ENCODE results near the gene RGL2.

RGL2 gene

GRCh38 chr6:33316603-33317418, 18.1 kb upstream of the RGL2 start:
- no peak for DNase-seq

DNA sequence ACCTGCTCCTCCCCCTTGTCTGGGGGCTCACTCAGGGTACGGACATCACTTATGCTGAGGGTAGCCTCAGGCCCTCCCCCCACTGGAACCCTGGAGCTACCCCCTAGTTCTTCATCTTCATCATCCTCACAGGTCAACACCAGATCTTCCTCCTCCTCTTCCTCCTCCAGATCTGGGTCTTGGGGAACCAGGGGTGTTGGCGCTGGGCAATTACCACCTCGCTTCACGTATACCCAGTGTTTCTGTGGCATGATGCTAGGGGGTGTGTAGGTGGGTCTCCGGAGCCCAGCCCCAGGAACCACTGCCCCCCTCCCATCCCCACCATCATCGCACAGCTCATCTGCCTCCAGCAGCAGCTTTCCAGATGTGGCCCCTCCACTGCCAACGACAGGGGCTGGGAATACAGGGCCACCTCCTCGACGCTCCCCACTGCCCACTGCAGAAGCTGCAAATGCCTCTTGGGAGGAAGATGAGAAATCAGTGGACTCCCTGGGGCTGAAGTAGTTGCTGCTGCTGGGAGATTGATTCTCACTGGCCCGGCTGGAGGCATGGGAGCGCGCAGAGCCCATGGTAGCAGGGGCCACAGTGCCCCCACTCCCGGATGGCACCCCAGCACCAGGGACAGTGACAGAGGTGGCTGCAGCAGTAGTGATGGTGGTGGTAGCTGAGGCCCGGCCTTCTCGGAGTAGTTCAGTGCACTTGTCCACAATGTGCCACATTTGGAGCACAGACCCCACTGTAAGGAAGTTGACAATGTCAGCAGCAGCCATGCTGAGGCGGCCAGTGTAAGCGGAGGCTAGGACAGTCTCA, 17.3 kb upstream of the RGL2 start:
- DNase-seq = no peak

GRCh38 chr6:33314943-33315792, 16.4 kb upstream of the RGL2 start:
- DNase-seq = no peak

GRCh38 chr6:33314515-33314942, 15.8 kb upstream of the RGL2 start:
- DNase-seq = peak; percentile 73

- peak; percentile 92 for DNase-seq
Measured at GRCh38 chr6:33313709-33314514, 15.2 kb upstream of the RGL2 start, which contains the start of gene TAPBP. TAPBP (minus strand) TSS chr6:33314078; CDS start chr6:33314041, 37 bp downstream.

- peak; percentile 41 for DNase-seq
Measured at GRCh38 chr6:33313105-33313708, 14.5 kb upstream of the RGL2 start.

- peak; percentile 85 for DNase-seq
Measured at GRCh38 chr6:33312361-33313104, 13.8 kb upstream of the RGL2 start.

DNA sequence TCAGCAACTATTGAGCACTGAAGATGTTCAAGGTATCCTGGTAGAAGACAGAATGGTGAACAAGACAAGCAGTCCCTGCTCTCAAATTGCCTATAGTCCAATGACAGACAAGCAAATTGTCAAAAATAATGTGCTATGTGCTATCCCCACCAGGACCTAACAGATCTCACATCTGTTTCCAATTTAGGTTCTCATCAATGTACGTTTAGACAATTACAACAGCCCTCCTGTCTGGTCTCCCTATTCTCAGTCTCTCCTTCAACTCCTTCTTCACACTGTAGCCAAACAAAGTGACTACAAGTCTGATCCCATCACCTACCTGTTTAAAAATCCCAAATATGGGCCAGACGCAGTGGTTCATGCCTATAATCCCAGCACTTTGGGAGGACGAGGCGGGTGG, 7.6 kb upstream of the RGL2 start:
- no peak for DNase-seq

- DNase-seq = no peak
Measured at GRCh38 chr6:33305052-33305451, 6.3 kb upstream of the RGL2 start.

DNA sequence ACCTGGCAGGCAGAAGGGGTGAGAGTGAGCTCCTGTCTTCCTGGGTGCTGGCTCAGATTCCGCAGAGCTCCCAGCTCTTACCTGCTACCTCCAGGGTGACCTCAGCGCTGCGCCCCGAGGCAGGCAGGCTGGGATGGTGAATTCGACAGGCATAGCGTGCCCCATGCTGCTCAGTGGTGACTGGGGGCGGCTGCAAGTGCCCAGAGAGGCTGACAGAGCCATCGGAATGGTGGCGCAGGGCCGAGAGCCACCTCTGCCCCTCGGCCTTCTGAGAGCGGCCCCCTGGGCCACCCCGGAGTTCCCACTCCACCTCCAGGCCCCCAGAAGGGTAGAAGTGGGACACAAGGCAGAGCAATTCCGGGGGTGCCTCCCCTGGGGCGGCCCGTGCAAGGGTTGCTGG, 5.5 kb upstream of the RGL2 start:
- DNase-seq = no peak

DNA sequence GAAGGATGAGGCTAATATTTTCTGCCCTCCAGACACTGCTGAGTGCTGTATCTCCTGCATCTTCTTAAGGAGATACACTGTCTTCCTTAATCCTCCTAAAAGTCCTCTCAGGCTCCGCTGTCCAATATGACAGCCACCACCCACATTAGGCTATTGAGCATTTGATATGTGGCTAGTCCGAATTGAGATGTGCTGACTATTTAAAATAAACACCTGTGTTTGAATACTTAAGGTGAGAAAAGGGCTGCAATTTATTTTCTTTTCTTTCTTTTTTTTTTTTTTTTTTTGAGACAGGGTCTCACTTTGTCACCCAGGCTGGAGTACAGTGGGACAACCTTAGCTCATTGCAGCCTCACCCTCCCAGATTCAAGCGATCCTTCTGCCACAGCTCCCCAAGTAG, 3.1 kb upstream of the RGL2 start:
- DNase-seq = no peak

GRCh38 chr6:33299237-33299944, 649 bp upstream of the RGL2 start:
- peak; percentile 96 for DNase-seq

DNA sequence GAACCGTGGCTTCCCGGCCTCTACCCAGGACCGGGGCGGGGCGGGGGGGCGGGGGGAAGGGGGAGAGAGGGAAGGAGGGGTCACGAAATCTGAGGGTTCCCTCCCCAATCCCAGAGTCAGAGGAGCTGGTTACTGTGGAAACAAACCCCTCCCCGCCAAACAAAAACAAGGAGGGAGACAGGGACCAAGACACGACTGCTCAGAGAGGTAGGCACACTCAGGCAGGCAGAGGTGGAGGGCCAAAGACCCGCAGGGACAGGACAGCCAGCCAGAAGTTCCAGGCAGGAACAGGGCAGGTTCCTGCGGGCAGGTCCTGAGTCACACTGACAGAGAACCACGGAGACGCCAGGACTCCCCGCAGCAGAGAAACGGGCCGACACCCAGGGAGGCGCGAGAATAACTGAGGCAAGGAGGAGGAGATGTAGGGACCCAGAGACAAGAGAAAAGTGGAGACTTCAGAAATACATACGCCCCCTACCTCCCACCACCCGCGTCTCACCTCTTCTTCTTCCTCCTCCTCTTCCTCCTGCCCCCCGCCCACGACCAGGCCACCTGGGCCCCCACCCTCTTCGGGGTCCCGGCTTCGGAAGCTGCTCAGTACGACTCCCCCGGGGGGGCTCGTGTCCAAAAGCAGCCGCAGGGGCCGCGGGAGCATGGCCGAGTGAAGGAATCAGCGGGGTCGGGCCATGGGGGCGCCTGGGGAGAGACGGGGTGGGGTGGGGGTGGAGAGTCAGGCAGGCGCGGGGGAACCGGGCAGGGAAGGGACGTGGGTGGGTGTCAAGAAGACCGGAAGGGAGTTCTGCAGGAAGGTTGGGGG, 578 bp downstream of the RGL2 start:
- DNase-seq = peak; percentile 78

DNA sequence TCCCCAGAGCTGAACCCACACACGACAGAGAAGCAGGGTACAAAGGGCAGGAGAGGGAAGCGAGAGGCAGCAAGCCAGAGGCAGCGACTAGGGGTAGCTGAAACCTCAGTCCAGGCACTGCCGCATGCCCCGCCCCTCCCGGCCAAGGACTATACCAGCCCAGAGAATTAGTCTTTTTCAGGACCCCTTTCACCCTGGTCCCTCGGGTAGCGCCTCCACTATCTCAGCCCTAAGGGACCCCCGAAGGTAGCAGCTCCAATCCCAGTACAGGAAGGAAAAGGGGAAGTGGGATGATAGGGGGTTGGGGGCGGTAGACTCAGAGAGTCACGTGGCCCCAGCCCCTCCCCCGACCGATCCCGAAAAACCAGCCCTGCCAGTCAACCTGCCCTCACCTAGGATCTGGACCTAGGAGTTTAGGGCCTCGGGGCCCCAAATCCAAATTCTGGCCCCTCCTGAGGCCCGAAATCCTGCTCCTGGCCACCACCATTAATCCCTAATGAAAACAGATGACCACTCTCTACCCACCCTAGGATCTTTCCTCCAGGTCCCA, 1.3 kb downstream of the RGL2 start:
- DNase-seq = no peak

DNA sequence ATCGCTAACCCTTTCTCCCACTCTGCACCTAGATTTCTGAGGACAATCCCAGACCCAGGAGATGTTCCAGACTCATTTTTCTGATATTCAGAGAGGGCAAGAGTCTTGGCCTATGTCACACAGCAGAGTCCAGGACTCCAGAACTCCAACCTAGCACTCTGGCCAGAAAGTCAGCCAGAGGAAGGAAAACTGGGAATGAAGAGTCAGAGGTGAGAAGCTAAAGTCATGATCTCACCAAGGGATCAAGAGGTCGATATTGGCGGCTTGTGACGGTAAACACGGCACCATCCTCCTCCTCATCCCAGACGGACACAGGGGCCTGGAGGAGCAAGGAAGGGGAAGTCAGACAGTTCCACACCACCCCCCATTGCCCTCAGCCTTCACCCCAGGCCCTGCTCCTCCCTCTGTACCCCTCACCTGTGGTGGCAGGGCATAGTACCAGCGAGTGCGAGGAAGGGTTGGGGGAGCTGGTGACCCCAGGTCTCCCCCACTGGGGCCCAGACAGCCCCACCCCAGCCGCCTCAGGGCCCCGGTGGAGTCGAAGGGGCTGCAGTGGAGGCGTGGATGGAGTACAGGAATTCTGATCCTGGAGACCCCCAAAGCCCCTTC, 1.8 kb downstream of the RGL2 start:
- no peak for DNase-seq

- no peak for DNase-seq
Measured at GRCh38 chr6:33295621-33296369, 2.9 kb downstream of the RGL2 start.

- DNase-seq = no peak
Measured at GRCh38 chr6:33294086-33294823, 4.5 kb downstream of the RGL2 start.
